ENCODE measurements around the gene RBMS3. TPM values are rescaled to one million over a fixed set of nuclear protein-coding genes. Genes with fewer than 3 reads are reported as not detected.
A peak's percentile ranks its signal among the peaks of the same experiment; 100 is the strongest.

Gene RBMS3
- total RNA-seq, 1 experiment from 2014 or later = 0.42 TPM

- TF ChIP-seq MAX (IDR thresholded peaks at IDR 0.05) (no peak), REST (IDR thresholded peaks at IDR 0.05; ENCODE audit: low read depth) (peak; percentile 41)
- ATAC-seq (no peak), DNase-seq (ENCODE audit: low read depth, low spot score) (no peak)
- ChIA-PET POLR2A (no interaction called here), CTCF (no interaction called here), RAD21 (ENCODE audit: low non-redundant PET in 1 of 2, low total read pairs in 2 of 2, uncharacterized antibody in 2 of 2, unreplicated experiment in 2 of 2) (no interaction called here)
- H3K79me2 ChIP-seq (ENCODE audit: insufficient read depth, low read length) = no peaks in the 10 kb centered on the region
- H2AFZ ChIP-seq (ENCODE audit: low read depth, low read length, poor library complexity, severe bottlenecking) = no peak overlapping the region
- no peak overlapping the region for H3K4me2 ChIP-seq (ENCODE audit: low read length)
- intact Hi-C loops (cut with micrococcal nuclease) = no loop called here
- H3K4me3 ChIP-seq (replicated peaks in 1 of 2; ENCODE audit: low read depth in 1 of 2, low read length in 2 of 2) = no peak overlapping the region
- no peaks in the 10 kb centered on the region for H4K20me1 ChIP-seq (ENCODE audit: insufficient read depth)
- H3K4me1 ChIP-seq (ENCODE audit: control insufficient read depth in 1 of 2, insufficient read depth in 2 of 2, low read length in 2 of 2) = no peaks in the 10 kb centered on the region
- H3K9me3 ChIP-seq (ENCODE audit: control insufficient read depth in 1 of 2, insufficient read depth in 1 of 2, low read depth in 1 of 2, low read length in 2 of 2) = no peaks in the 10 kb centered on the region
- BruUV-seq (replicated peaks) = no TSS peak
- H3K36me3 ChIP-seq (ENCODE audit: control insufficient read depth in 1 of 2, insufficient read depth in 2 of 2, low read length in 2 of 2) = no peaks in the 10 kb centered on the region
- no peak overlapping the region for H3K9ac ChIP-seq (ENCODE audit: low read length)
- H3K27me3 ChIP-seq (ENCODE audit: insufficient read depth, low read length) = no peaks in the 10 kb centered on the region
- H3K27ac ChIP-seq (ENCODE audit: low read depth, low read length) = no peak overlapping the region
- H3K9me2 ChIP-seq (ENCODE audit: insufficient read depth) = no peaks in the 10 kb centered on the region
These were observed 440.9 kb downstream of the RBMS3 start for GRCh38 chr3:29721789-29722188.

GRCh38 chr3:29731050-29731449, 450.2 kb downstream of the RBMS3 start:
- no TSS peak for BruUV-seq (replicated peaks)
- no peaks in the 10 kb centered on the region for H3K4me1 ChIP-seq (ENCODE audit: control insufficient read depth in 1 of 2, insufficient read depth in 2 of 2, low read length in 2 of 2)
- H3K9ac ChIP-seq (ENCODE audit: low read length) = no peak overlapping the region
- CTCF ChIA-PET = no interaction called here
- TF ChIP-seq YY1 (IDR thresholded peaks at IDR 0.05; ENCODE audit: extremely low read depth, insufficient replicate concordance, low read depth, low read length) = no peak
- no peak for TF ChIP-seq FOSL1 (IDR thresholded peaks at IDR 0.05; ENCODE audit: low read depth)
- no peak for TF ChIP-seq ZNF274 (IDR thresholded peaks at IDR 0.05; ENCODE audit: low read depth, low read length)
- TF ChIP-seq RAD21 (IDR thresholded peaks at IDR 0.05; ENCODE audit: low read depth) = no peak
- no peak for TF ChIP-seq REST (IDR thresholded peaks at IDR 0.05; ENCODE audit: low read depth)
- TF ChIP-seq EZH2phosphoT487 (IDR thresholded peaks at IDR 0.05; ENCODE audit: borderline replicate concordance) = no peak
- TF ChIP-seq POLR2AphosphoS5 (IDR thresholded peaks at IDR 0.05; ENCODE audit: low read depth, low read length) = no peak
- no peak for TF ChIP-seq MAX (IDR thresholded peaks at IDR 0.05)
- TF ChIP-seq CBX3 (IDR thresholded peaks at IDR 0.05; ENCODE audit: low read depth) = no peak
- TF ChIP-seq ZFX (IDR thresholded peaks at IDR 0.05) = no peak
- TF ChIP-seq POLR2A (IDR thresholded peaks at IDR 0.05; ENCODE audit: borderline replicate concordance, extremely low read depth, insufficient read depth, insufficient read length) = no peak
- no peak for TF ChIP-seq SRF (IDR thresholded peaks at IDR 0.05; ENCODE audit: low read depth)
- TF ChIP-seq EGR1 (IDR thresholded peaks at IDR 0.05; ENCODE audit: low read depth) = no peak
- TF ChIP-seq SP1 (IDR thresholded peaks at IDR 0.05; ENCODE audit: low read depth) = no peak
- H3K27me3 ChIP-seq (ENCODE audit: insufficient read depth, low read length) = peaks cover 14% of the 10 kb centered on the region
- intact Hi-C loops (cut with micrococcal nuclease) = no loop called here
- POLR2A ChIA-PET = no interaction called here
- H3K4me2 ChIP-seq (ENCODE audit: low read length) = no peak overlapping the region
- no peaks in the 10 kb centered on the region for H4K20me1 ChIP-seq (ENCODE audit: insufficient read depth)
- H3K9me2 ChIP-seq (ENCODE audit: insufficient read depth) = no peaks in the 10 kb centered on the region
- no peaks in the 10 kb centered on the region for H3K36me3 ChIP-seq (ENCODE audit: control insufficient read depth in 1 of 2, insufficient read depth in 2 of 2, low read length in 2 of 2)
- no peak for DNase-seq (ENCODE audit: low read depth, low spot score)
- RAD21 ChIA-PET (ENCODE audit: low non-redundant PET in 1 of 2, low total read pairs in 2 of 2, uncharacterized antibody in 2 of 2, unreplicated experiment in 2 of 2) = no interaction called here
- no peak overlapping the region for H3K4me3 ChIP-seq (replicated peaks in 1 of 2; ENCODE audit: low read depth in 1 of 2, low read length in 2 of 2)
- H2AFZ ChIP-seq (ENCODE audit: low read depth, low read length, poor library complexity, severe bottlenecking) = no peak overlapping the region
- ATAC-seq = no peak
- no peaks in the 10 kb centered on the region for H3K79me2 ChIP-seq (ENCODE audit: insufficient read depth, low read length)
- H3K9me3 ChIP-seq (ENCODE audit: control insufficient read depth in 1 of 2, insufficient read depth in 1 of 2, low read depth in 1 of 2, low read length in 2 of 2) = no peaks in the 10 kb centered on the region
- H3K27ac ChIP-seq (ENCODE audit: low read depth, low read length) = no peak overlapping the region

Measured in HCT116 (cell line).